Activated CD4-positive, CD25-positive, alpha-beta regulatory T cell (primary cell): ENCODE measurements around the gene TULP3.

ENCODE experiments used
- DNase-seq, 4 experiments: peaks; one replicate each; lab custom pipeline; 2025; lab: John Stamatoyannopoulos, UW

Gene TULP3

DNA sequence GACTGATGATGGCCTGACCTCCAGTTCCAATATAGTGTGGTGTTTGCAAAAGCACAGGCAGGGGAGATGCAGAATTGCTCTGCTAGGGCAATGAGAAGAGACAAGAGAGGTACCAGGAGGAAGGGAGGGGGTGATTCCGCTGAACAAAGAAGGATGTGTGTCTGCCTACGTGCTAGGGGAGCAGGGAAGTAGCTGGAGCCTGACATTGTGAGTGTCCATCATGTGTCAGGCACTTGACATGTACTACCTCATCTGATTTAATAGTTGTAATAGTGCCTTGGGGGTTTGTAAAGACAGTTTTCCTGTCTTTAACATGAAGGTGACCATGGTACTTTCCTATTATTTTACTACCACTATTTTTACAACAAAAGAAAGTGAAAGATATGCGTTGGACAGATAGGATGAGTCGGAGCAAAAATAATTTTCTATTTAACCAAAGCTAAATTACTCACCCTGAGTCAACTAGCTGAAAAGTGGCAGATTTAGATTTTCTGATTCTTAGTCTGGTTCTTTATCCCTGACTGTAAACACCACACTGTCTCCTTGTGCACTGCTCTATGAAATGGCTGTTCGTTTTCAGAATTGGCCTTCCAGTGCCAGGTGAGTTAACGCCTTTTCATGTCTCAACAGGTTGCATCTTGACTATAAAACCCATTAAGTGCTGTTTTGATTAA, 34.8 kb downstream of the TULP3 start:
- no peak for DNase-seq

DNA sequence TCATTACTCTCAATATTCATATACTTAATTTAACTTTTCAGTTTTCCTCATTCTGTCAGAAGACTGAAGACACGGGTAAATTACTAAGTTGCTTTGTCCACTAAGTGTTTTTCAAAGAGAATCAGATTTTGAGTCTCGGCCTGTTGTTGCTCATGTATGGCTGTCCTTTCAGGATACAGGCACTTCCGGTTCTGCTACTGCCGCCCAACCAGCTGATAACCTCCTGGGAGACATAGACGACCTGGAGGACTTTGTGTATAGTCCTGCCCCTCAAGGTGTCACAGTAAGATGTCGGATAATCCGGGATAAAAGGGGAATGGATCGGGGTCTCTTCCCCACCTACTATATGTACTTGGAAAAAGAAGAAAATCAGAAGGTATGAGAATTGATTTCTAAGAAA, 40.2 kb downstream of the TULP3 start:
- no peak for DNase-seq

DNA sequence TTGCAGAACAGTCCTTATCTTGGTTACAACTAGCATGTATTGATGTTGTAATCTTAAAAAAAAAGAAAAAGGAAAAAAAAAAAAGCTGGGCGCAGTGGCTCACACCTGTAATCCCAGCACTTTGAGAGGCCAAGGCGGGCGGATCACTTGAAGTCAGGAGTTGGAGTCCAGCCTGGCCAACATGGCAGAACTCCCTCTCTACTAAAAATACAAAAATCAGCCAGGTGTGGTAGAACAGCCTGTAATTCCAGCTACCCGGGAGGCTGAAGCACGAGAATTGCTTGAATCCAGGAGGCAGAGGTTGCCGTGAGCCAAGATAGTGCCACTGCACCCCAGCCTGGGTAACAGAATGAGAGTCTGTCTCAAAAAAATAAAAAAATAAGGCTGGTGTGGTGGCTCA, 42.9 kb downstream of the TULP3 start:
- no peak for DNase-seq

DNA sequence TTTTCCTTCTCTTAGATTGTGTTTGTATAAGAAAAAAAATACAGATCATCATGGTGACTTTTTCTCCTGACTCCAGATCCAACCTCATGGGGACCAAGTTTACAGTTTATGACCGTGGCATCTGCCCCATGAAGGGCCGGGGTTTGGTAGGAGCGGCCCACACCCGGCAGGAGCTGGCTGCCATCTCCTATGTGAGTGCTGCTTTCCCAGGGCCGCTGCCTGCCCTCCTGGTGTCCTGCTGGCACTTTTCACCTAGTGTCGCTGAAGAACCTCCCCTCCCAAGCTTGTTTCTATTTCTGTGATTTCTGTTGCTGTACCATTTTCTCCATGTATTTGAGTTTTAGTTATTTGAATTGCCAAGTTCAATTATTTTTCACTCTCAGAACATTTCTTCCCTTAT, 43.7 kb downstream of the TULP3 start:
- DNase-seq, result no peak

DNA sequence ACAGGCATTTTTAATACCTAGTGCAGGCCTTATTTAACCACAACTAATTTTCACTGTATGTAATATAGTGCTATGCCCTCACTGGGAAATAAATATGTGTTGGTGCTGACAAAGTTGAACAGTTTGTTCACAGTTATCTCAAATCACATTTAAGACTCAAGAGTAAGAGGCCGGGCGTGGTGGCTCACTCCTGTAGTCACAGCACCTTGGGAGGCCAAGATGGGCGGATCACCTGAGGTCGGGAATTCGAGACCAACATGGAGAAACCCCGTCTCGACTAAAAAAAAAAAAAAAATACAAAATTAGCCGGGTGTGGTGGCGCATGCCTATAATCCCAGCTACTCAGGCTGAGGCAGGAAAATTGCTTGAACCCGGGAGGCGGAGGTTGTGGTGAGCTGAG, 45.6 kb downstream of the TULP3 start:
- DNase-seq, result no peak

DNA sequence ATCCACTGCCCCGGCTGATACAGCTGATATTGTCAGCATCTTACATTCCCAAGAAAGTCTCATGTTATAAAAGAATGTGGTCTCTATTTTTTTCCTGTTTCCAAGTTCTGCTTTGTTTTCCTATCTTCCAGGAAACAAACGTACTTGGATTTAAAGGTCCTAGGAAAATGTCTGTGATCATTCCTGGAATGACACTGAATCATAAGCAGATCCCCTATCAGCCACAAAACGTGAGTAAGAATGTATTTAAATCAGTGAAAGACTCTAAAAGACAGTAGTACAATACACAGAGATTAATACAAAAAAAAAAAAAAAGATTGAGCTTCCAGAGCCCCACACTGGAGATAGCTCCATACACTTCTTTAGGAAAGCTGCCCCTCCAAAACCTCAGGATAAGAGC, 46.8 kb downstream of the TULP3 start:
- DNase-seq, result no peak

DNA sequence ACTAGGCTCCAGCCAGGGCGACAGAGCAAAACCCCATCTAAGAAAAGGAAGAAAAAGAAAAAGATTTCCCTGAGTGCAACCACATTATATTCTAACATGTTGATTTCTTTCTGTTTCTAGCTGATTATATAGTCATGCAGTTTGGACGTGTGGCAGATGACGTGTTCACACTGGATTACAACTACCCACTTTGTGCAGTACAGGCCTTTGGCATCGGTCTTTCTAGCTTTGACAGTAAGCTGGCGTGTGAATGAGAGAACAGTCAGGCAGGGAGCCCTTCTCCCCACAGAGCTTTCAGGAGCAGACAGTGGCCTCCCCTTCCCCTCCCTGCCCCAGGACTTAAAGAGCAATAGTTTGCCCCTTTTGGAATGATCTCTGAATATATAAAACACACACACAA, 48.5 kb downstream of the TULP3 start:
- no peak for DNase-seq

DNA sequence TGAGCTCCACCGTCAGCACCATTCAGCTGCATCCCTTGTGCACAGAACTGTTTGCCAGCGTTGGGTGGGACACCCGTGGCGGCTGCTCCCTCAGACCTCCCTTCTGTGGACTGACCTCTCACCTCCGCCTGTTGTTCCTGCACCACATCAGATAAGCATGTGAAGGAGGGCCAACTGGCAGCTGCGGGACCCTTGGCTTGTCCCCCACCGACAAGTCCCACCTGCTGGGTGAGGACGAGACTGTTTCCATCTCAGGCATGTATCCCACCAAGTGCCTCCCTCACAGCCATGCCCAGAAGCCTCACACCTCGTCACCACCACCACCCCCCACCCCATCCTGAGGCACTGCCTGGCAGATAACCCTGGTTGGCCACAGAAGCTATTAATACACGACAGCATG, 49.9 kb downstream of the TULP3 start:
- no peak for DNase-seq

DNA sequence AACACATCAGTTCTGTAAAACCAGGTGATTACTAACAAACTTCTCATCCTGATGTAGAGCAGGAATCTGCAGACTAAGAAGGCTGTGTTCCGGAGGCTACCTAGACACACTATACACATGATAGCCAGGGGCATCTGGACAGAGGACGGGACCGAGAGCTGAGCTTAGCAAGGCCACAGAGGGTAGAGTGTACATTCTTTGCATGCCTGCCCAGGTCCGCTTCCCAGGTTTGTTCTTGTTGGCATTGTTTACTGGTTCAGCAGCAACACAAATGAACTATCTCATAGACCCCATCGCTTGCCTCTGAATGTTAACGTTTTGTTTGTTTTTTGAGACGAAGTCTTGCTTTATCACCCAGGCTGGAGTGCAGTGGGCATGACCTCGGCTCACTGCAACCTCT, 50.8 kb downstream of the TULP3 start:
- no peak for DNase-seq

DNA sequence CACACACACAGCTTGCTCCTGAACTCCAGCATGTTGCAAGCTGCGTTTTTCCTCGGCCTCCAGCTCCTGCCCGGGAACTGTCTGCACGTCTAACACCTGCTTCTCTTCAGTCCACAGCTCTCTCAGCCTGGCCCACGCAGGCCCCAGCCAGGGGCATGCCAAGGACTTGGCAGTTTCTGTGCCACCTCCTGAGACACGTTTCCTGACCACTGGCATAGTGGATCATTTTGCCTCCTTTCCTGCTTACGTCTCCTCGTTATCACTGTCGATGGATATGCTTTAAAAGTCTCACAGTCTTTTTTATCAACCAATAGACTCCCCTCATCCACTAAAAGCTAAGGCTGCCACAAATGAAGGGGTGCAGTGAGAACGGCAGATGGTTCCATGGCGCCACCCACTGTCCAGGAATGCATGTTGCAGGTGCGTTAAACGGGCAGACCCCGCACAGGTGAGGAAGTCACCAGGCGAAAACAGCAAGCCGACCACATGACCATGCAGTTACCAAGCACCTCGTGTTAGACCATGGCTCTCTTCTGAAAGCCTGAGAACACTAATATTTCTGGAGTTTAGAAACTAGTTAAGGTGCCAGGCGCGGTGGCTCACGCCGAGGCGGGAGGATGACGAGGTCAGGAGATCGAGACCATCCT, 53.8 kb downstream of the TULP3 start:
- DNase-seq, result peak; percentile 8 to 33 (median 18)

DNA sequence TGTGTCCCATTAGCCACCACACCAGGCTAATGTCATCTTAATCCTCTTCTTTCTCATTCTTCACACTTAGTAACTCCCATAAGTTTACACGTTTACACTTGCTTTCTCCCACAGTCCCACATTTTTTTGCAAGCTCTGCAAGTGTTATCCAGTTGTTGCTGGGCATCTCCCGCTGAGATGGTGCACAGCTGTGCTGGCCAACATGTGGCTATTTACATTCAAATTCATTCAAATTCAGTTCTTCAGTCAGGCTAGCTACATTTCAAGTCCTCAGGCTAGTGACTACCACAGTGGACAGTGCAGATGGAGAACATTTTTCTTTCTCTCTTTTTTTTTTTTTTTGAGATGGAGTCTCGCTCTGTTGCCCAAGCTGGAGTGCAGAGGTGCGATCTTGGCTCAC, 58.7 kb downstream of the TULP3 start:
- no peak for DNase-seq

DNA sequence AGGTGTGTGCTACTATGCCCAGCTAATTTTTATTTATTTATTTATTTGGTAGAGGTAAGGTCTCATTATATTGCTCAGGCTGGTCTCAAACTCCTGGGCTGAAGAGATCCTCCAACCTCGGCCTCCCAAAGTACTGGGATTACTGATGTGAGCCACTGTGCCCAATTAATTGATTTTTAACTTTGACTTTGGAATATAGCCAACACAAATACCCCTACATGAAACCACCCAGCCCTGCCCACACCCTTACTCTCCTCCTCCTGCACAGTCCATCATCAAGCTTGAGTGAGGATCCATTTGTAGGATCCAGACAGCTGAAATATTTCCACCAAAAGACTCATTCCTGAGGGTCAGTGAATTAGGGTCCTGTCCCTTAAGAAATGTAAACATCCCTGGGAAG, 65.2 kb downstream of the TULP3 start:
- no peak for DNase-seq

DNA sequence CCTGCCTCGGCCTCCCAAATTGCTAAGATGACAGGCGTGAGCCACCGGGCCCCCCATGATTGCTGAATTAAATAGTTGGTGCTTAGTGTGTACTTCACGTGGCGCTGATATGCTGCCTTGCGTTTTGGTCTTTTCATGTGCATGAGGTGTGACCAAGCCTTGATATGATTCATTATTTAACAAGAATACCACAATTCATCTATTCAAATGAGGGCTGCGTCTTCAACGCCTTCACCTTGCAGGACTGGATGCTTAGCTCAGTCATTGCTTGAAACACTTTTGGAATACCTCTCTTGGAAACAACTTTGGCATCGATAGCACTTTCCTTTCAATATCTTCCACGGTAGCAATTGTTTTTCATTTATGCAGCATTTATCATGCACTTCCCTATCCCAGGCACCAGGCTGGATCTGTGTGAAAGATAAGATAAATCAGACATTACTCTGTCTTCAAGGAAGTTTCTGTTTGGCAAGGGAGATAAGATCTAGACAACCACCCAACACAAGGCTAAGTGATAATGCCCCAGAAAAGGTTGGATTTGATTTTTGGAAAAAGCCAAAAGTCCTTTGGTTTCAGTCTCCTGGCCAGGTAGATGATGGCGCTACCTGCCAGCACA, 67.2 kb downstream of the TULP3 start:
- no peak for DNase-seq

DNA sequence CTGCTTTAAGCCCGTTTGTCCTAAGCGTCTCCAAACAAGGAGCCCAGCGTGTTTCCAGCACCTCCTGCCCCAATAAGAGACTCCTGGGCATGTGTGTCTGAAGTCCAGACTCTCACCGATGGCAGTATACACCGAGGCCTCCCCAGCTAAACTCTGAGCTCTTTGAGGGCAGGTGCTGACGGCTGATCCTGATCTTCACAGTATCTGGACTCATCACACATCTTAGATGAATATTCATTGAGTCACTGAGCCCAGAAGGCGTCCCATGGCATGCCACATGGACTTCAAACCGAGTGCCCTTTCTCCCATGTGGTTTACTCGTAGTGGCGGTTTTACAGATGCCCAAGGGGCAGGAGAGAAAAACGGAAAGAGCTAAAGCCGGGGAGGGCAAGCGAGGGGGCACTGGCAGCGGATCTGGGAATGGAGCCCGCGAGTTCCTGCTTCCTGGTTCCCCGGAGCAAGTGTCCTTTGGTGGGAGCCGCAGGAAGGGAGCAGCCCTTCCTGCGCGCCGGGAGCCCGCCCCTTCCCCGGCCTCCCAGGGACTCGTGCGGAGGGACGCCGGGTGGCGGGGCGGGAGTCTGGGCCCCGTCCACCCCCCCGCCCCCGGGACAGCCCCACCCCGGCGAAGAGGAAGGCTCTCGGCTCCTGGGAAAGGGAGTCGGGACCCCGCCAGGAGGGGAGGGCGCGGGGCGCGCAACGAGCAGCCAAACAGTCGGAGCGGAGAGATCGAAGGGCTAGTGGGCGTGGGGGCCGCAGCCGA, 67.9 kb downstream of the TULP3 start:
- no peak for DNase-seq

DNA sequence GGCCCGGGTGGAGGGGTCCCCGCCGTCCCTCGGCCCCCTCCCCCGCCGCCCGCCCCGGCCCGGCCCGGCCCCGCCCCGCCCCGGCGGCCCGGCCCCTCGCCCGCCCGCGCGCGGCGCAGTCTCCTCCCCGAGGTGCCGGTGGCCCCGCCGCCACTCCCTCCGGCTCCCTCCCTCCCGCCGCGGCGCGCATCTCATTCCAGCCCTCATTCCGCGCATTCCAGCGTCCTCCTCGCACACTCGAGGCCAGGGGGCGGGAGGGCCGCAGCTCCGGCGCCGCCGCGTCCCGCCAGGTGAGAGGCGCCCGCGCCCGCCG, 68.5 kb downstream of the TULP3 start, which contains the start of gene TEAD4:
TEAD4 (plus strand) TSS at position 206 of the 313 bp plus-strand sequence.
- DNase-seq, result no peak

DNA sequence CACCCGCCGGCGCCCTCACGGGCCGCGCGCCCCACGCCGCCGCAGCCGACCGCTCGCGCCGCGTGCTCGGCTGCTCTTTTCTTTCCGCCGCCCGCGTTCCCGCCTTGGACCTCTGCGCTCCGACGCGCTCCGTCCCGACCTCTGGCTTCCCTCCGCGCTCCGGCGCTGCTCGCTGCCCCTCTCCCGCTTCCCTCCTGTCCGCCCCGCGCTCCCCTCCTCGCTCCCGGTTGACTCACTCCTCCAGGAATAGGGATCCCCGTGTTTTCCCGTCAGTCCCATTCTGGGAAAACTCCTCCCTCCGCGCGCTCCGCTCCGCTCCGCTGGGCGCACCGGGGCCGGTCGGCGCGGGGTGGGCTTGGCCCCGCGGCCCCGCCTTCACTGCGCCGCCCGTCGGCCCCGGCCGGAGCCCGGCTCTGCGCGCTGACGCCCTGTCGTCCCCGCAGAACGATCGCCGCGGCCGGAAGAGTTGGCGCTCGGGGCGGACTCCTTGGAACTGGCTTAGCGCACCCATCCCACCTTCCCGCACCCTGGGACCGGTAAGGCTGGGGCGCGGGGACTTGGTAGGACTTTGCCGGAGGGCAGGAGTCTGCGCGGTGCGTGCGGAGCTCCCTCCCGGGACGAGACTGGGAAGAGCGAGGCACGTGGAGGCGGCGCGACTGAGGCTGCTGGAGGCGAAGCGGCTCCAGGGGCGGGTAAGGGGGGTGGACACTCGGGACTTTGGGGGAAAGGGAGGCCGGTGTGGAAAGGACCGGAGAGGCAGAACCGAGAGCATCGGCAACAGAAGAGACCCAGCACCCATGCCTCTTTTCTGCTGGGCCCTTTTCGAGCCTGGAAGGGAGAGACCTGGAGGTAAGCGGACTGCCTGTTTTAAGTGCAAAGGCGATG, 69.1 kb downstream of the TULP3 start:
- DNase-seq, result no peak

DNA sequence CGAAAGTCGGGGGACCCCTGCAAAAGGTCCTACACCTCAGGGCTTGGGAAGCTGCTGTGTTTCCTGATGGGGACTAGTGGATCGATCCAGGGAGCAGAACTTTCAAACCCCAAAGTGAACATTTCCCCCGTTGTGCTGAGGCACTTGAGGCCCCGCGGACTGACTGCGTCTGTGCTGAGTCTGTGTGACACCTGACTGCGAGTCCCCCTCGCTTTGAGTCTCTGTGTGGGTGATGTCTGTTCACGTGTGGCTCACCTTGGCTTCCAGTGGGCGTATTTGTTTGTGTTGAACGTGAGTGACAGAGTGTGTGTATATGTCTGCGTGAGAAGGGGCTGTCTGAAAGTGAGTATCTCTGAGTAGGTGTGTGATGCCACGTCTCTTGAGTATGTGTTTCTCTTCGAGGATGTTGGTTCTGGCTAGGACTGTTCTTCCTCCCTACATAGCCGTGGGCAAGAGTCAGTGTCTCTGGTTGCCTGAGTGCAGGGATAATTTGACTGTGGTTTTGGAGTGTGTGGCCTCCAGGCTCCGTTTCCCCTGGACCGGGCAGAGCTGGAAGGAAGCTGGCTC, 69.8 kb downstream of the TULP3 start:
- no peak for DNase-seq

DNA sequence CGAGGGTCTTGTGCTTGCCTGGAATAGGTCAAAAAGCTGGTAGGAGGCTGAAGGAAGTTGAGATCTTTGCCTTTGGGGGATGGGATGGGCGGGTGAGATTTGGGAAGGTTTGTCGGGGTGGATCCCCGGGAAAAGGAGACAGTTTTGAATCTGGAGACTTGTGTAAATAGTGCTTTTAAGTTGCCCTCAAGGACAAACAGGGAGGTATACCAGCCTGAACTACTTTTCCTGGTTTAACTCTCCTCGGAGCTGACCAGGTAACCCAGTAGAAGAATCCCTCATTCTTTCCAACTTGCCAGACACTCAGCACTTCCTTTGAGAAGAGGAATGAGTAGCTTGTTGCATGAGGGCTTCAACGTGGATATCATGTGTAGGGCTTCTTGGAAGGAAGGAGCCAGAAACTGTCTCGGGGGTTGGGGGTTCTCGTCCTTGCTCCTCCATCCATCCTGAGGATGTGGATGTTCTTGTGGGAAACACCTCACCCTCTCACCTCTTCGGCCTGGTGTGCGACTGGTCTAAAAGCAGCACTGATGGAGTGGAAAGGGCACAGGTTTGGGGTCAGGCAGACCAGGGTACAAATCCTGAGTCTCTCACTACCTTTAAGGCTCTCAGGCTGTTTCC, 70.4 kb downstream of the TULP3 start:
- DNase-seq, result no peak

DNA sequence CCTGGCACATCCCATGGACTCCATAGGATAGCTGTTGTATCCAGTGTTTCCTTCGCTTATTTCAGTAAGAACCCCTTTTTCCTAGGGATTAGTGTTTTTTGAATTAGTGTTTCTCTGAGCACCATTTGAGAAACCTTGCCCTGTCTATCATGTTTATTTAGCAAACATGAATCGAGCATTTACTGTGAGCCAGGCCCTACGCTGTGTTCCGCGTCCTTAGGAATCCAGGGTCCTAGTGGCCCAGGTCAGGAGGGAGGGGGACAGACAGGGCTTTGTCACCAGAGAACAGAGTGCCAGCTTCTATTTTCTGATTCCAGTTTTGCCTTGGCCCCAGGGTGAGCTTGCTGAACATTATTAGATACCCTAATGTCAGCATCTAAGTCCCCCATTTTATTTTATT, 71.0 kb downstream of the TULP3 start:
- DNase-seq, result no peak

DNA sequence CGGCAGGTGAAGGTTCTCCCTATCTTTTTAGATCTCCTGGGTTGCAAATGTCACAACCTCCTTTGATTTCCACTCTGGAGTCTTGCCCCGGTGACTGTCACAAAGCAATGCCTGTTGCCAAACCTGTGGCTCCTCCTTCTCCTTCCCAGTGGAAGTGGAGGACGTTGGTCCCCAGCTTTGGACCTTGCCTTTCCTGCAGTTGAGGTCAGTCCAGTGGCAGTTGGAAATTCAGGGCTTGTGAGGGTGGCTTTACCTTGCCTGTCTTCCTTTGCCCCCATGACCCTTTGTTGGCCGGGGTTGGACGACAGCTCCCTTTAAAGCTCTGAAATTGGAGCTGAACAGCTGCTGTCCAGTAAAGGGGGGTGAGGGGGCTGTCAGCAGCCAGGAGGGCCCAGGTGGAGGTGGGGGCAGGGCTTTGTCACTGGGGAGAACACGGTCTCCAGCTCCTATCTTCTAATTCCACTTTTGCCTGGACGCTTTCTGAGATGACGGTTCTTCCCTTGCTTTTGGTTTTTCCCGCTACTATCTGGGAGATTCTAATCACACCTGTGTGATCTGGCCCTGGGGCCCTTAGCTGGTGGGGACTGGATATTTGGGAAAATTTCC, 72.6 kb downstream of the TULP3 start:
- no peak for DNase-seq
